ENCODE data around the gene ADAP1.

DNA sequence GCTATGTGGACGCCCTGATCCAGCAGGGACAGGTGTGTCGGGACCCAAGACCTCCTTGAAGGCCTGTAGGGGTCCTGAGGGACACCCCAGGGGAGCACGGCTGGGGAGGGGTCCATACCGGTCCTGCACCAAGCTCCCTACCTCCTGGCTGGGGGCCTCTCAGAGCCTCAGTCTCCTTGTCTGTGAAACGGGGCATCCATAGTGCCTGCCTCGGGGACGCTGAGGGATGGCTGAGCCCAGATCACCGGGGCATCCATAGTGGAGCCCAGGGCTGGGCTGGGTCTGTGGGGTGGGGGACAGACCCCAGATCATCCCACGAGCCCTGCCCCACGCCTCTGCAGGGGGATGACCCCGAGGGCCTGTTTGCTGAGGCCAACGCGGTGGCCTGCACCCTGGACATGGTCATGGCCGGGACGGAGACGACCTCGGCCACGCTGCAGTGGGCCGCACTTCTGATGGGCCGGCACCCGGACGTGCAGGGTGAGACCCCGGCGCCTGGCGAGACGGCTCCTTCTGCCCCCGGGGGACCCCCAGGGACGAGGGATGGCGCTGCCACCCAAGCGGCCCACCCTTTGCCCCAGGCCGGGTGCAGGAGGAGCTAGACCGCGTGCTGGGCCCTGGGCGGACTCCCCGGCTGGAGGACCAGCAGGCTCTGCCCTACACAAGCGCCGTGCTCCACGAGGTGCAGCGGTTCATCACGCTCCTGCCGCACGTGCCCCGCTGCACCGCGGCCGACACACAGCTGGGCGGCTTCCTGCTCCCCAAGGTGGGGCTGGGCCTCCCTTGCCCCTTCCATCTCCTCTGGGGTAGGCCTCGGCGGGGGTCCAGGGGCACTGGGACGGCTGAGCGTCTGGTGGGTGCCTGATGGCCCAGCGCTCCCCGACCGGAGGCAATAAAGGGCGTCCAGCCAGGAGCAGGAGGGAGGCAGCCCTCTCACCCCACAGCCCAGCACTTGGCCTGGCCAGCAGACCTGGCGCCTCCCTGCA, 32.6 kb upstream of the ADAP1 start:
- TF ChIP-seq, protein P1, sequence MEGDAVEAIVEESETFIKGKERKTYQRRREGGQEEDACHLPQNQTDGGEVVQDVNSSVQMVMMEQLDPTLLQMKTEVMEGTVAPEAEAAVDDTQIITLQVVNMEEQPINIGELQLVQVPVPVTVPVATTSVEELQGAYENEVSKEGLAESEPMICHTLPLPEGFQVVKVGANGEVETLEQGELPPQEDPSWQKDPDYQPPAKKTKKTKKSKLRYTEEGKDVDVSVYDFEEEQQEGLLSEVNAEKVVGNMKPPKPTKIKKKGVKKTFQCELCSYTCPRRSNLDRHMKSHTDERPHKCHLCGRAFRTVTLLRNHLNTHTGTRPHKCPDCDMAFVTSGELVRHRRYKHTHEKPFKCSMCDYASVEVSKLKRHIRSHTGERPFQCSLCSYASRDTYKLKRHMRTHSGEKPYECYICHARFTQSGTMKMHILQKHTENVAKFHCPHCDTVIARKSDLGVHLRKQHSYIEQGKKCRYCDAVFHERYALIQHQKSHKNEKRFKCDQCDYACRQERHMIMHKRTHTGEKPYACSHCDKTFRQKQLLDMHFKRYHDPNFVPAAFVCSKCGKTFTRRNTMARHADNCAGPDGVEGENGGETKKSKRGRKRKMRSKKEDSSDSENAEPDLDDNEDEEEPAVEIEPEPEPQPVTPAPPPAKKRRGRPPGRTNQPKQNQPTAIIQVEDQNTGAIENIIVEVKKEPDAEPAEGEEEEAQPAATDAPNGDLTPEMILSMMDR (IDR thresholded peaks at IDR 0.05): no peak
- TF ChIP-seq POLR2A (IDR thresholded peaks at IDR 0.05; ENCODE audit: low read depth) (no peak), POLR2AphosphoS5 (IDR thresholded peaks at IDR 0.05) (no peak)
